ENCODE results near the gene SCN1B.

Gene SCN1B

DNA sequence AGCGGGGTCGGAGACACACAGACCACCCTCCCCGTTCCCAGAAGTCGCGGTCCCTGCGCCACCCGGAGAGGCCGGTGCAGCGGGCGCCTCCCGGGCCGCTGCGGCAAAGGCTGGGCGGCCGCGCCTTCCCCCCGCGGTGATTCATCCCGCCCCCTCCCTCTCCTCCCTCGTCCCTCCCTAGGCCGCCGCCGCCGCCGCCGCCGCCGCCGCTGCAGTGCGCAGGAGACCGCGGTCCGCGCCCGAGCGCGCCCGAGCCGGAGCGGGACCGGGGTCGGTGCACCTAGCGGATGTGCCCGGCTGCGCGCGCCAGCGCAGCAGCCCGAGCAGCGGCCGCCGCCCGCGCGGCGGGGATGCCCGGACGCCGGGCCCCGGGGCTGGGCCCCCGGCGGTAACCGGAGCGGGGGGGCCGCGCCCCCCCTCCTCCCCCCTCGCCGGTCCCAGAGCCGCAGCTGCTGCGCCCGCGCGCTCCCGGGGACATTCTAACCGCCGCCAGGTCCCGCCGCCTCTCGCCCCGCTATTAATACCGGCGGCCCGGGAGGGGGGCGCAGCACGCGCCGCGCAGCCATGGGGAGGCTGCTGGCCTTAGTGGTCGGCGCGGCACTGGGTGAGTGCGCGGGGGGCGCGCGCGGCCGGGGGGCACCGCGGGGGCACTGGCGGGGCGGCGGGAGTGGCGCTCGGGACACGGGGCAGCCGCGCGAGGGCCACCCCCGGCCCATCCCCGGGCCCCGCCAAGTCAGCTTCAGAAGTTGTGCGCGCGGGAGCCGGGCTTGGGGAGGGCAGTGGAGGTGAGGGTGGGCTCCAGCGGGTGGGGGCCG, at the start of gene SCN1B:
Gene SCN1B, plus strand, starts transcription at position 214 of the 815 bp plus-strand sequence. Its CDS starts 351 bp downstream, at position 565.
- Histone ChIP-seq H2AFZ (ENCODE audit: low read depth, low read length, severe bottlenecking) (no peak within 1 kb of the TSS), H3K9ac (ENCODE audit: low read length) (no peak within 1 kb of the TSS), H3K9me2 (replicated peaks; ENCODE audit: insufficient read depth, low read length) (no peaks in the 10 kb centered on the region), H3K27ac (ENCODE audit: low read depth, low read length) (no peak within 1 kb of the TSS), H3K36me3 (ENCODE audit: low read length) (no peaks in the 10 kb centered on the region), H3K27me3 (ENCODE audit: low read length) (no peaks in the 10 kb centered on the region), H3K4me3 (ENCODE audit: insufficient read depth, low read length, poor library complexity, severe bottlenecking) (no peak within 1 kb of the TSS), H3K4me2 (ENCODE audit: low read depth, low read length, poor library complexity, severe bottlenecking) (peak within 1 kb of the TSS; percentile 30), H4K20me1 (ENCODE audit: low read depth, low read length) (no peaks in the 10 kb centered on the region), H3K79me2 (ENCODE audit: insufficient read depth, low read length) (no peaks in the 10 kb centered on the region), H3K9me3 (ENCODE audit: insufficient read depth, low read length) (no peaks in the 10 kb centered on the region), H3F3A (ENCODE audit: insufficient read depth) (no peaks in the 10 kb centered on the region)
- TF ChIP-seq EZH2phosphoT487 (conservative IDR thresholded peaks at IDR 0.05; ENCODE audit: low read length), result no peak
- TF ChIP-seq, protein P1, sequence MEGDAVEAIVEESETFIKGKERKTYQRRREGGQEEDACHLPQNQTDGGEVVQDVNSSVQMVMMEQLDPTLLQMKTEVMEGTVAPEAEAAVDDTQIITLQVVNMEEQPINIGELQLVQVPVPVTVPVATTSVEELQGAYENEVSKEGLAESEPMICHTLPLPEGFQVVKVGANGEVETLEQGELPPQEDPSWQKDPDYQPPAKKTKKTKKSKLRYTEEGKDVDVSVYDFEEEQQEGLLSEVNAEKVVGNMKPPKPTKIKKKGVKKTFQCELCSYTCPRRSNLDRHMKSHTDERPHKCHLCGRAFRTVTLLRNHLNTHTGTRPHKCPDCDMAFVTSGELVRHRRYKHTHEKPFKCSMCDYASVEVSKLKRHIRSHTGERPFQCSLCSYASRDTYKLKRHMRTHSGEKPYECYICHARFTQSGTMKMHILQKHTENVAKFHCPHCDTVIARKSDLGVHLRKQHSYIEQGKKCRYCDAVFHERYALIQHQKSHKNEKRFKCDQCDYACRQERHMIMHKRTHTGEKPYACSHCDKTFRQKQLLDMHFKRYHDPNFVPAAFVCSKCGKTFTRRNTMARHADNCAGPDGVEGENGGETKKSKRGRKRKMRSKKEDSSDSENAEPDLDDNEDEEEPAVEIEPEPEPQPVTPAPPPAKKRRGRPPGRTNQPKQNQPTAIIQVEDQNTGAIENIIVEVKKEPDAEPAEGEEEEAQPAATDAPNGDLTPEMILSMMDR (IDR thresholded peaks at IDR 0.05; ENCODE audit: insufficient read depth, low read length, poor library complexity, severe bottlenecking), result no peak

DNA sequence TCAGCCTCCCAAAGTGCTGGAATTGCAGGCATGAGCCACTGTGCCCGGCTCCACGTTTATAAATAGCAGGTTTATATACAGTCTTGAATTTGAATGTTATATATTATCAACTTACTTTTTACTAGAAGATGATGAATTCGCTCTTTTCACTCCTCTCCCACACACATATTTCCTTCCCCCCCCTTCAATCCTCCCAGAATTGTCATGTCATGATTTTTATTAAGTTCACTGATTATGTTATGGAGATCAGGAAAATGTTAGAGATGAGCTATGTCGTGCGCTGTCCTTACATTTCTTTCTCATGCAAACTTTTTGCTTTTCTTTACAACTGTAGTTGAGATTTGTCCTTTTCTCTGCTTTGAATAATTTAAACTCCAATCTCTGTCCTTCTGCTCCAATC, 48.0 kb upstream of the SCN1B start:
- Histone ChIP-seq H3K9me3 (ENCODE audit: insufficient read depth, low read length) (no peaks in the 10 kb centered on the region), H3K9me2 (replicated peaks; ENCODE audit: insufficient read depth, low read length) (no peaks in the 10 kb centered on the region), H3K27ac (ENCODE audit: low read depth, low read length) (no peak overlapping the region), H3K4me2 (ENCODE audit: low read depth, low read length, poor library complexity, severe bottlenecking) (no peak overlapping the region), H2AFZ (ENCODE audit: low read depth, low read length, severe bottlenecking) (no peak overlapping the region), H3K79me2 (ENCODE audit: insufficient read depth, low read length) (no peaks in the 10 kb centered on the region), H3F3A (ENCODE audit: insufficient read depth) (no peaks in the 10 kb centered on the region), H3K4me3 (ENCODE audit: insufficient read depth, low read length, poor library complexity, severe bottlenecking) (no peak overlapping the region), H3K27me3 (ENCODE audit: low read length) (no peaks in the 10 kb centered on the region), H3K9ac (ENCODE audit: low read length) (no peak overlapping the region), H4K20me1 (ENCODE audit: low read depth, low read length) (no peaks in the 10 kb centered on the region), H3K36me3 (ENCODE audit: low read length) (no peaks in the 10 kb centered on the region)
- TF ChIP-seq EZH2phosphoT487 (conservative IDR thresholded peaks at IDR 0.05; ENCODE audit: low read length), result no peak
- TF ChIP-seq, protein P1 (IDR thresholded peaks at IDR 0.05; ENCODE audit: insufficient read depth, low read length, poor library complexity, severe bottlenecking), result no peak

DNA sequence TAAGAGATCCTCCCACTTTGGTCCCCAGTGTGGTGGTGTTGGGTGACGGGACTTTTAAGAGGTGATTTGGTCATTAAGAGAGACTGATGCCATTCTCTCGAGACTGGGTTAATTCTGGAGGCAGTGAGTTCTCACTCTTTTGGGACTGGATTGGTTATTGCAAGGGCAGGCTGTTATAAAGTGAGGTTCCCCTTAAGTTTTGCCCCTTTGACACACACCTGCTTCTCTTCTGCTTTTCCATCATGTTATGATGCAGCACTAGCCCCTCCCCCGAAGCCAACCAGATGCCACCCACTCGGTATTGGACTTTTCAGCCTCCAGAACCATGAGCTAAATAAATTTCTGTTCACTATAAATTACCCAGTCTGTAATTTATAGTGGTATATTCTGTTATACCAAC, 46.5 kb upstream of the SCN1B start:
- no peak overlapping the region for H3K9ac ChIP-seq (ENCODE audit: low read length)
- H3K79me2 ChIP-seq (ENCODE audit: insufficient read depth, low read length), result no peaks in the 10 kb centered on the region
- no peak overlapping the region for H2AFZ ChIP-seq (ENCODE audit: low read depth, low read length, severe bottlenecking)

More for the DNA sequence above, 46.5 kb upstream of the SCN1B start:
- H4K20me1 ChIP-seq (ENCODE audit: low read depth, low read length), result no peaks in the 10 kb centered on the region
- no peaks in the 10 kb centered on the region for H3K9me3 ChIP-seq (ENCODE audit: insufficient read depth, low read length)
- H3K27me3 ChIP-seq (ENCODE audit: low read length), result no peaks in the 10 kb centered on the region
- no peak overlapping the region for H3K4me2 ChIP-seq (ENCODE audit: low read depth, low read length, poor library complexity, severe bottlenecking)
- TF ChIP-seq EZH2phosphoT487 (conservative IDR thresholded peaks at IDR 0.05; ENCODE audit: low read length), result no peak
- TF ChIP-seq, protein P1 (IDR thresholded peaks at IDR 0.05; ENCODE audit: insufficient read depth, low read length, poor library complexity, severe bottlenecking), result no peak
- H3K9me2 ChIP-seq (replicated peaks; ENCODE audit: insufficient read depth, low read length), result no peaks in the 10 kb centered on the region
- no peaks in the 10 kb centered on the region for H3K36me3 ChIP-seq (ENCODE audit: low read length)
- no peak overlapping the region for H3K4me3 ChIP-seq (ENCODE audit: insufficient read depth, low read length, poor library complexity, severe bottlenecking)
- H3K27ac ChIP-seq (ENCODE audit: low read depth, low read length), result no peak overlapping the region
- no peaks in the 10 kb centered on the region for H3F3A ChIP-seq (ENCODE audit: insufficient read depth)
